ENCODE measurements around the gene NEK4. TPM values are rescaled to one million over a fixed set of nuclear protein-coding genes. Genes with fewer than 3 reads are reported as not detected.

NEK4 gene
- total RNA-seq (2022; extraction: Qiagen RNA extraction): 10.9 to 15.0 TPM (median 14.0 TPM) in 5 replicates

GRCh38 chr3:52770496-52771333 lies at the start of gene NEK4:
Gene NEK4, minus strand, starts transcription at chr3:52770940. Its CDS starts 194 bp downstream, at chr3:52770746.

GRCh38 chr3:52794612-52795099 lies 23.9 kb upstream of the NEK4 start, which contains the start of gene ITIH3:
Gene ITIH3, plus strand, starts transcription at chr3:52794796. Its CDS starts 8 bp downstream, at chr3:52794804.

GRCh38 chr3:52777127-52777958 lies 6.6 kb upstream of the NEK4 start, which contains the start of gene ITIH1:
Gene ITIH1, plus strand, starts transcription at chr3:52777599. Its CDS starts 17 bp downstream, at chr3:52777616.

GRCh38 chr3:52705688-52706686 lies 64.8 kb downstream of the NEK4 start, which contains the start of the genes GLT8D1 and SPCS1:
Gene GLT8D1, minus strand, starts transcription at chr3:52705791. Its CDS starts 5,331 bp downstream, at chr3:52700460.
Gene SPCS1, plus strand, starts transcription at chr3:52706106. Its CDS starts 141 bp downstream, at chr3:52706247.

GRCh38 chr3:52685709-52686691 lies 84.7 kb downstream of the NEK4 start, which contains the start of the genes GNL3 and PBRM1:
Gene GNL3, plus strand, starts transcription at chr3:52686032. Its CDS starts 61 bp downstream, at chr3:52686093.
Gene PBRM1, minus strand, starts transcription at chr3:52685913.

Other genes with a start within 250 kb of the NEK4 start
- gene NT5DC2, start 237.1 kb downstream of the NEK4 start, total RNA-seq (2022; extraction: Qiagen RNA extraction): 82.0 to 105 TPM (median 98.6 TPM) in 5 replicates
- gene UQCC5, start 234.3 kb downstream of the NEK4 start, total RNA-seq (2022; extraction: Qiagen RNA extraction): 47.1 to 85.1 TPM (median 48.4 TPM) in 5 replicates
- 9.8 to 19.7 TPM (median 16.7 TPM) in 5 replicates for gene PBRM1, start 85.0 kb downstream of the NEK4 start, total RNA-seq (2022; extraction: Qiagen RNA extraction)
- gene GNL3, start 84.9 kb downstream of the NEK4 start, total RNA-seq (2022; extraction: Qiagen RNA extraction): 90.0 to 134 TPM (median 91.6 TPM) in 5 replicates
- 35.8 to 41.4 TPM (median 38.7 TPM) in 5 replicates for gene GLT8D1, start 65.1 kb downstream of the NEK4 start, total RNA-seq (2022; extraction: Qiagen RNA extraction)
- 160 to 177 TPM (median 167 TPM) in 5 replicates for gene SPCS1, start 64.8 kb downstream of the NEK4 start, total RNA-seq (2022; extraction: Qiagen RNA extraction)
- 0.06 TPM in 1 of 5 replicates, not detected in the others for gene ITIH1, start 6.7 kb upstream of the NEK4 start, total RNA-seq (2022; extraction: Qiagen RNA extraction)
- gene ITIH3, start 23.9 kb upstream of the NEK4 start, total RNA-seq (2022; extraction: Qiagen RNA extraction): 0.08 to 0.37 TPM (median 0.15 TPM) in 5 replicates
- gene ITIH4, start 59.7 kb upstream of the NEK4 start, total RNA-seq (2022; extraction: Qiagen RNA extraction): 0.25 to 1.0 TPM (median 0.63 TPM) in 5 replicates
- gene MUSTN1, start 64.1 kb upstream of the NEK4 start, total RNA-seq (2022; extraction: Qiagen RNA extraction): 0.14 to 0.31 TPM (median 0.16 TPM) in 4 of 5 replicates, not detected in the other
- gene STIMATE, start 126.6 kb upstream of the NEK4 start, total RNA-seq (2022; extraction: Qiagen RNA extraction): 7.3 to 9.2 TPM (median 8.8 TPM) in 5 replicates

Measured in A549 treated with dexamethasone at 1 μM for 4 hours (cell line).